CD4-positive, alpha-beta memory T cell (primary cell): ENCODE measurements around the gene GAPDH. TPM values are rescaled to one million over a fixed set of nuclear protein-coding genes. Genes with fewer than 3 reads are reported as not detected.
"Not testable (repeated sequence)": the region's sequence is repeated elsewhere in the genome, so short reads cannot be mapped to it uniquely, and the experiment has no call there.

Experiments
- CTCF ChIA-PET: fragments of 350-600 bp; sonication (Branson Sonifier 250); formaldehyde crosslinking; loops from one replicate; lab custom pipeline; 2021; ENCODE audit warnings: inconsistent platforms; ENCODE audit not compliant: partially characterized antibody; lab: Charles Lee
- POLR2A ChIA-PET: fragments of 350-600 bp; sonication (Branson Sonifier 250); formaldehyde crosslinking; loops from one replicate; lab custom pipeline; 2021; ENCODE audit not compliant: partially characterized antibody; lab: Charles Lee
- DNase-seq, 5 donors: peaks; one replicate each; pipeline versions ENCODE4 v3.0.0 to v3.0.0-alpha.2; 2020 to 2022; ENCODE audit warnings: mixed read lengths in 1 of 5
- H3K27ac ChIP-seq: one replicate; pipeline ENCODE4 v1.7.0; 2013; ENCODE audit warnings: low read depth, low read length
- H3K27me3 ChIP-seq: 2 replicates; pipeline ENCODE4 v1.7.0; 2013; ENCODE audit warnings: mild to moderate bottlenecking, low read length, moderate library complexity; ENCODE audit not compliant: insufficient read depth
- H3K36me3 ChIP-seq: 2 replicates; pipeline ENCODE4 v1.7.0; 2013; ENCODE audit warnings: mild to moderate bottlenecking, low read length, moderate library complexity; ENCODE audit not compliant: insufficient read depth
- H3K4me1 ChIP-seq: 2 replicates; pipeline ENCODE4 v1.7.0; 2013; ENCODE audit warnings: mild to moderate bottlenecking, low read length, moderate library complexity; ENCODE audit not compliant: insufficient read depth
- H3K4me3 ChIP-seq, 2 donors: one replicate each; pipeline ENCODE4 v1.7.0; 2013; ENCODE audit warnings: low read length in 2 of 2, mild to moderate bottlenecking in 1 of 2
- H3K9me3 ChIP-seq, 2 donors: one replicate each; pipeline ENCODE4 v1.7.0; 2013; ENCODE audit warnings: low read length in 2 of 2, control low read depth in 1 of 2; ENCODE audit not compliant: control insufficient read depth in 1 of 2
- H3K27ac Mint-ChIP-seq, 7 donors: one replicate each; pipeline ENCODE4 v1.8.0; 2020 to 2021; ENCODE audit warnings: mixed read lengths in 7 of 7, mild to moderate bottlenecking in 6 of 7, inconsistent platforms in 3 of 7, moderate library complexity in 3 of 7
- H3K27me3 Mint-ChIP-seq, 2 donors: one replicate each; pipeline ENCODE4 v1.8.0; 2020 to 2021; ENCODE audit warnings: mixed read lengths in 2 of 2
- H3K36me3 Mint-ChIP-seq, 2 donors: one replicate each; pipeline ENCODE4 v1.8.0; 2020 to 2021; ENCODE audit warnings: mixed read lengths in 2 of 2, inconsistent platforms in 1 of 2, mild to moderate bottlenecking in 1 of 2
- H3K4me1 Mint-ChIP-seq, 4 donors: one replicate each; pipeline ENCODE4 v1.8.0; 2020 to 2021; ENCODE audit warnings: mixed read lengths in 4 of 4, mild to moderate bottlenecking in 1 of 4
- H3K4me3 Mint-ChIP-seq, 8 donors: one replicate each; pipeline ENCODE4 v1.8.0; 2020 to 2021; ENCODE audit warnings: mixed read lengths in 8 of 8, mild to moderate bottlenecking in 7 of 8, moderate library complexity in 6 of 8, inconsistent platforms in 3 of 8
- H3K9me3 Mint-ChIP-seq, 8 donors: one replicate each; pipeline ENCODE4 v1.8.0; 2020 to 2021; ENCODE audit warnings: mixed read lengths in 8 of 8, mild to moderate bottlenecking in 5 of 8, inconsistent platforms in 3 of 8, moderate library complexity in 1 of 8
- intact Hi-C: fragments of 100-400 bp; cut with micrococcal nuclease; formaldehyde crosslinking; loops from one replicate; pipeline ENCODE4 v1.15.1; 2023
- polyA plus RNA-seq, 2 donors: library from polyadenylated mRNA; unstranded; fragments of 300-500 nt; fragmentation: Illumina TruSeq; gene quantifications; one replicate each; pipeline ENCODE4 v1.2.3, GENCODE V29; 2021
- total RNA-seq, 2 experiments: library from RNA; stranded (reverse); gene quantifications; one replicate each; pipeline ENCODE4 v1.2.3, GENCODE V29; 2021

Gene GAPDH
- total and polyA plus RNA-seq, 4 experiments from 2014 or later: 474 to 2,185 (median 1,163) TPM

DNA sequence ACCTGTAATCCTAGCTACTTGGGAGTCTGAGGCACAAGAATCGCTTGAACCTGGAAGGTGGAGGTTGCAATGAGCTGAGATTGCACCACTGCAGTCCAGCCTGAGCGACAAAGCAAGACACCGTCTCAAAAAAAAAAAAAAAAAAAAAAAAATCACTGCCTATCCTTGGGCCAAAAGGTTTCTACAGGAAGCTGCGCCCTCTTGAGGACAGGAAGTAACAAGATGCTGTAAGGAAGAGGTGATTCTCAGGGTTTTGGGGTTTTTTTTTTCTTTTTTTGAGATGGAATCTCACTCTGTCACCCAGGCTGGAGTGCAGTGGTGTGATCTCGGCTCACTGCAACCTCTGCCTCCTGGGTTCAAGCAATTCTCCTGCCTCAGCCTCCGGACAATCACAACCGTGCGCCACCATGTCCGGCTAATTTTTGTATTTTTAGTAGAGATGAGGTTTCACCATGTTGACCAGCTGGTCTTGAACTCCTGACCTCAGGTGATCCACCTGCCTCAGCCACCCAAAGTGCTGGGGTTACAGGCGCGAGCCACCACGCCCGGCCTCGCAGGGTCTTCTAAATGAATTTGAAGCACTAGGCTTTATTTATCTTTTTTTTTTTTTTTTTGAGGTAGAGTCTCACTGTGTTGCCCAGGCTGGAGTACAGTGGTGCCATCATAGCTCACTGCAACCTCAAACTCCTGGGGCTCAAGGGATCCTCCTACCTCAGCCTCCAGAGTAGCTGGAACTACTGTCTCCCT lies 23.9 kb downstream of the GAPDH start:
- Mint-ChIP-seq H3K27ac (peak overlapping the region; percentile 13 to 88 (median 81)), H3K4me3 (peak overlapping the region in 2 of 8 donors; percentile 12 to 52), H3K36me3 (peaks cover 31 to 55% of the 10 kb centered on the region in 2 donors), H3K4me1 (peaks cover 18 to 47% (median 34%) of the 10 kb centered on the region in 4 donors)
- CTCF ChIA-PET: interaction anchor here (0.6 to 3.9 kb wide), 31 partner anchors 8 to 256 kb away, joined by 3 to 15 read pairs (median 4); partner anchors contain the start of genes MLF2 and NOP2
- not testable (repeated sequence) for H3K27me3 ChIP-seq, H3K27me3 Mint-ChIP-seq, H3K27ac ChIP-seq, H3K9me3 Mint-ChIP-seq, H3K9me3 ChIP-seq, H3K4me3 ChIP-seq
- peak; percentile 59 to 75 (median 71) for DNase-seq
- intact Hi-C loops: loop anchor here (5.0 kb wide), 1 partner anchor 221 kb away; no protein-coding TSS in a partner anchor
- POLR2A ChIA-PET: interaction anchor here (0.6 to 5.7 kb wide), 12 partner anchors 9 to 345 kb away, joined by 3 to 40 read pairs (median 3); partner anchors contain the start of genes COPS7A, GAPDH, NOP2 and ZNF384
- Histone ChIP-seq H3K4me1 (peaks cover 40% of the 10 kb centered on the region), H3K36me3 (peaks cover 38% of the 10 kb centered on the region)

DNA sequence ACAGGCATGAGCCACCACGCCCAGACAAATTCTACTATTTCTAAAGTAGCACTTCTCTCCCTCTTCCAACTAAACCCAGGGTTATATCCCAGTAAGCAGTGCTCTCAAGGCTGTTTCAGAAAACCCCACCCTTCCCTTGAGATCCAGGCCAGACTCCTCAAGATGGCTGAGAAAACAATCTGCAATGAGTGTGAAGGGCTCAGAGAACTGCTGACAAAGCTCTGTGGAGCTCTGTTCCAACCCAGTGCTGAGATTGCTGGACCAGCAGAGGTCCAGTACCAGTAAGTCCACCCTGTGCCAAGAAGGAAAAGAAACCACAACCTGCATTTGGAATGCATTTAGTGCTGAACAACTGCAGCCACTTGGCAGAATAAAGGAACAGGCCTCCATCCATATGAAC lies 25.2 kb downstream of the GAPDH start:
- intact Hi-C loops: loop anchor here (5.0 kb wide), 1 partner anchor 222 kb away; no protein-coding TSS in a partner anchor
- Histone ChIP-seq H3K27ac (no peak overlapping the region), H3K4me1 (peaks cover 35% of the 10 kb centered on the region), H3K9me3 (no peaks in the 10 kb centered on the region), H3K4me3 (no peak overlapping the region), H3K27me3 (no peaks in the 10 kb centered on the region), H3K36me3 (peaks cover 40% of the 10 kb centered on the region)
- H3K27me3 Mint-ChIP-seq: no peaks in the 10 kb centered on the region
- CTCF ChIA-PET: interaction anchor here (0.5 to 3.9 kb wide), 10 partner anchors 9 to 125 kb away, joined by 3 to 14 read pairs (median 3); partner anchors contain the start of gene NOP2
- no peaks in the 10 kb centered on the region for H3K9me3 Mint-ChIP-seq
- H3K4me3 Mint-ChIP-seq: no peak overlapping the region
- H3K36me3 Mint-ChIP-seq: peaks cover 38 to 54% of the 10 kb centered on the region in 2 donors
- DNase-seq: no peak
- H3K27ac Mint-ChIP-seq: peak overlapping the region in 1 of 7 donors; percentile 23
- POLR2A ChIA-PET: interaction anchor here (0.9 kb wide), 1 partner anchor 9 kb away, joined by 3 read pairs; no protein-coding TSS in a partner anchor
- peaks cover 15 to 42% (median 29%) of the 10 kb centered on the region in 4 donors for H3K4me1 Mint-ChIP-seq

DNA sequence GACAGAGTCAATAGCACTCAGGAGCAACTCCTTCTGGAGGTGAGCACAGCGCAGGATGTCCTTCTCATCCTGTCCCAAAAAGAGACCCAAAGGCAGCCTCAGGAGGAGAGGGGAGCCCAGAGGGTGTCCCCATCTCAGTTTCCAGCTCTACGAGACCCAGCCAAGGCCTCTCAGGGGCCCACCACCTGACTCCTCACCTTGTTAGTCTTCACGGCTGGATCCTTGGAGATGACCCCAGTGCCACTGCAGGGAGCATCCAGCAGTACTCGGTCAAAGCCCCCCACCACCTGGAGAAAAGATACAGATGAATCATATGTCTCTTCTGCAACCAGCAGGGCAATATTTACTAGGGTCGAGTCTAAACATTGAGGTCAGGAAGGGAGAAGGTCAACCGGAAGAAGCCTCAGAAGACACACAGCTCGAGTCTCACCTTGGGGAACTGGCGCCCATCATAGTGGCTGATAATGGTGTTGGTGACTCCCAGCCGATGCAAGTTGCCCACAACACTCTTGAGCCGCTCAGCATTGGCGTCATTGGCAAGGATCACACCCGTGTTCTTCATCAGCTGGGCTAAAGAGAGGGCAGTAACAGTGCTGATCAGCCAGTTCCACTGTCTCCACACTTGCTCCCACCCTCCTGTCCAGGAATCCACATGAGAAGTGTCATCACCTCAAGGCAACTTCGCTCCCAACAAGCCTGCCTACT lies 26.3 kb downstream of the GAPDH start:
- peak overlapping the region in 3 of 7 donors; percentile 42 to 57 (median 47) for H3K27ac Mint-ChIP-seq

DNA sequence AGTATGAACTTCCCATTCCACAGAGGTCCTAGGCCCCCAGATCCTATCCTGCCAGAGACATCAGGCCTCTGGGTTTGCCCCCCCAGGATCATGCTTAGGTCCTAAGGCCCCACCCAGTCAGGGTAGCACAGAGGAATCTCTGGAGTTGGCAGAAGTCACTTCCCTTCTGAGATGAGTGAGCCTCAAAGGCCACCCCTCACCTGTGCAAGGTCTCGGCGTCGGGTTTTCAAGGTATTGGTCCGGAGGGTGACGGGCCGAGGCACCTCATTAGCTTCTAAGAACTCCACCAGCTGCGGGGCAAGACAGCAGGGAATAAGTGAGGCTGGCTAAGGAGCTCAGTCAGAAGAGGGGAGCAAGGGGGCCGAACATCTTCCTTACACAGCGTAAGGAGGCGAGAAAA lies 28.6 kb downstream of the GAPDH start:
- intact Hi-C loops: loop anchor here (2.0 to 10.0 kb wide), 2 partner anchors 216 to 262 kb away; partner anchors contain the start of genes GPR162 and P3H3
- Mint-ChIP-seq H3K9me3 (no peaks in the 10 kb centered on the region), H3K36me3 (peaks cover 53 to 71% of the 10 kb centered on the region in 2 donors), H3K4me3 (no peak overlapping the region), H3K4me1 (peaks cover 19 to 47% (median 37%) of the 10 kb centered on the region in 4 donors), H3K27me3 (no peaks in the 10 kb centered on the region), H3K27ac (peak overlapping the region in 5 of 7 donors; percentile 16 to 82 (median 77))
- H3K36me3 ChIP-seq: peaks cover 54% of the 10 kb centered on the region
- H3K4me3 ChIP-seq: no peak overlapping the region
- DNase-seq: no peak
- ChIA-PET CTCF (interaction anchor here (0.9 to 4.6 kb wide), 13 partner anchors 10 to 262 kb away, joined by 3 to 61 read pairs (median 5); partner anchors contain the start of genes GAPDH and IFFO1), POLR2A (interaction anchor here (1.1 to 1.5 kb wide), 3 partner anchors 9 to 31 kb away, joined by 4 to 5 read pairs (median 5); no protein-coding TSS in a partner anchor)
- no peaks in the 10 kb centered on the region for H3K9me3 ChIP-seq
- H3K4me1 ChIP-seq: peaks cover 36% of the 10 kb centered on the region
- no peak overlapping the region for H3K27ac ChIP-seq
- H3K27me3 ChIP-seq: no peaks in the 10 kb centered on the region

More for the DNA sequence above, 26.3 kb downstream of the GAPDH start:
- H3K4me3 Mint-ChIP-seq: no peak overlapping the region
- no peak overlapping the region for H3K4me3 ChIP-seq
- H3K36me3 Mint-ChIP-seq: peaks cover 43 to 52% of the 10 kb centered on the region in 2 donors
- H3K36me3 ChIP-seq: peaks cover 44% of the 10 kb centered on the region
- ChIA-PET POLR2A (no interaction called here), CTCF (interaction anchor here (0.9 to 1.7 kb wide), 5 partner anchors 28 to 122 kb away, joined by 3 to 4 read pairs (median 3); no protein-coding TSS in a partner anchor)
- H3K27me3 ChIP-seq: no peaks in the 10 kb centered on the region
- H3K4me1 Mint-ChIP-seq: peaks cover 9 to 38% (median 25%) of the 10 kb centered on the region in 4 donors
- no peaks in the 10 kb centered on the region for H3K9me3 Mint-ChIP-seq
- DNase-seq: no peak
- no peaks in the 10 kb centered on the region for H3K9me3 ChIP-seq
- H3K4me1 ChIP-seq: peaks cover 31% of the 10 kb centered on the region
- no peak overlapping the region for H3K27ac ChIP-seq
- H3K27me3 Mint-ChIP-seq: no peaks in the 10 kb centered on the region
- intact Hi-C loops: loop anchor here (10.0 kb wide), 1 partner anchor 264 kb away; the partner anchor contains the start of genes GPR162 and P3H3

DNA sequence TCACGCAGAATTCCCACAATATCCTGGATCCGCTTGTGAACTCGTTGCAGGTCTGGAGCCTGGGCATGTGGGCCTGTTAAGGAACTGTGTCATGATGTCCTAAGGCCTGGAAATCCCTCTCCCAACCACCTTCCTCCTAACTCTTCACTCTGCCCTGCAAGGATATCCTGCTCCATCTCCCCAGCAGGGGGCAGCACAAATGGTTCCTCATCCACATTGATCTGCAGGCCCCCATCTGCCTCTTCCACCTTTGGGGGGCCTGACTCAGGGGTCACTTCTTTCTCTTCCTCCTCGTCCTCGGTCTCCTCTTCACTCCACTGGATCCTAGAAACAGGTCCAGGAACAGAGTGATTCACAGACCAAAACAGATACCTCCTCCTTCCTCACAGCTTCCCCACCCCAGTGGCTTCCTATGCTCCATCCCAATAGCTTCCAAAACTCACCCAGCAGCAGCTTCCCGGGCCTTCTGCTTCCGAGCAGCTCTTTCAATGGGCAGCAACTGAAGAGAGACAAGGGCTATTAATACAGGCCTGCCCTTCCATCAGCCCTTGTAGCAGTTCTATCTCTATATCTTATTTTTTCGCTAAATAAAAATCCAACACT lies 29.2 kb downstream of the GAPDH start:
- DNase-seq: peak; percentile 55 to 62 (median 58)
- Mint-ChIP-seq H3K4me3 (peak overlapping the region in 1 of 8 donors; percentile 57), H3K27me3 (no peaks in the 10 kb centered on the region), H3K9me3 (no peaks in the 10 kb centered on the region), H3K27ac (peak overlapping the region in 6 of 7 donors; percentile 57 to 90 (median 68)), H3K36me3 (peaks cover 56 to 72% of the 10 kb centered on the region in 2 donors), H3K4me1 (peaks cover 19 to 48% (median 36%) of the 10 kb centered on the region in 4 donors)
- H3K4me3 ChIP-seq: no peak overlapping the region
- no peaks in the 10 kb centered on the region for H3K9me3 ChIP-seq
- CTCF ChIA-PET: interaction anchor here (0.7 to 4.6 kb wide), 21 partner anchors 9 to 642 kb away, joined by 3 to 61 read pairs (median 4); partner anchors contain the start of genes GAPDH, IFFO1 and ZNF384
- peaks cover 33% of the 10 kb centered on the region for H3K4me1 ChIP-seq
- POLR2A ChIA-PET: interaction anchor here (0.6 to 1.5 kb wide), 5 partner anchors 10 to 93 kb away, joined by 3 to 5 read pairs (median 4); partner anchors contain the start of gene VAMP1
- no peak overlapping the region for H3K27ac ChIP-seq
- no peaks in the 10 kb centered on the region for H3K27me3 ChIP-seq
- intact Hi-C loops: loop anchor here (2.0 to 10.0 kb wide), 2 partner anchors 215 to 261 kb away; partner anchors contain the start of genes GPR162 and P3H3
- H3K36me3 ChIP-seq: peaks cover 54% of the 10 kb centered on the region

DNA sequence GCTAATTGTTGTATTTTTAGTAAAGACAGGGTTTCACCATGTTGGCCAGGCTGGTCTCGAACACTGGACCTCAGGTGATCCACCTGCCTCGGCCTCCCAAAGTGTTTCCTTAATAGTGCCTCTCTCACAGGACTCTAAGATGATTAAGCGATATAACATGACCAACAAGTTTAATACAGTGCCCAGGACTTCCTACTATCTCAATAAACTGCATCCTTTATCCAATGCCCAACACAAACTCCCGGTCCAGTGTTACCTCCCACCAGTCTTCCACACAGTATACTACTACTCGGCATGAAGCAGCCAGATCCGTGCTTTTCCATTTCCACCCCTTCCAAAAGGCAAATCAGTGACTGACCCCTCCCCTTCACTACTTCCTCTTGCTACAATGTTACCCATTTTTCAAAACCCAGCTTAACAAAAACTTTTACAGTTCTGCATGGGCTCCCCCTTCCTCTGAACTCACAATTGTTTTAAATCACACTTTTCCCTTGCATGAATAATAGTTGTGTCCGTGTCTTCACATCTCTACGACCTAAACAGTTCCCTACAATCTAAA lies 32.9 kb downstream of the GAPDH start:
- intact Hi-C loops: loop anchor here (5.0 to 10.0 kb wide), 2 partner anchors 95 to 258 kb away; partner anchors contain the start of genes GPR162, ING4 and P3H3
- H3K9me3 Mint-ChIP-seq: no peaks in the 10 kb centered on the region
- peak overlapping the region; percentile 98 to 100 (median 99) for H3K27ac Mint-ChIP-seq
- Histone ChIP-seq H3K27ac (peak overlapping the region; percentile 85), H3K4me1 (peaks cover 50% of the 10 kb centered on the region), H3K9me3 (no peaks in the 10 kb centered on the region), H3K27me3 (no peaks in the 10 kb centered on the region), H3K4me3 (peak overlapping the region; percentile 64 to 83), H3K36me3 (peaks cover 37% of the 10 kb centered on the region)
- peaks cover 39 to 67% of the 10 kb centered on the region in 2 donors for H3K36me3 Mint-ChIP-seq
- H3K27me3 Mint-ChIP-seq: no peaks in the 10 kb centered on the region
- ChIA-PET POLR2A (interaction anchor here (1.6 to 4.8 kb wide), 9 partner anchors 11 to 185 kb away, joined by 4 to 40 read pairs (median 9); partner anchors contain the start of genes GAPDH, IFFO1, MLF2 and VAMP1), CTCF (interaction anchor here (1.2 to 2.0 kb wide), 4 partner anchors 14 to 101 kb away, joined by 3 to 5 read pairs (median 4); no protein-coding TSS in a partner anchor)
- no peak for DNase-seq
- peak overlapping the region; percentile 99 to 100 (median 100) for H3K4me3 Mint-ChIP-seq
- H3K4me1 Mint-ChIP-seq: peaks cover 22 to 63% (median 45%) of the 10 kb centered on the region in 4 donors
